ENCODE measurements around the gene FAM110C. TPM values are rescaled to one million over a fixed set of nuclear protein-coding genes. Genes with fewer than 3 reads are reported as not detected.

FAM110C gene
- total RNA-seq, 4 donors from 2014 or later: 0.39 to 0.84 (median 0.66) TPM; not detected in 1

- H3K4me3 ChIP-seq: peak overlapping the region in 2 of 4 donors; percentile 43 to 54
- no peaks in the 10 kb centered on the region for H3K36me3 ChIP-seq
- H3K4me1 ChIP-seq: peaks cover 0 to 21% (median 8%) of the 10 kb centered on the region in 4 donors
- no peaks in the 10 kb centered on the region for H3K9me3 ChIP-seq
- WGBS, 2 donors: 41 to 58% methylated on average over 14 of the region's 14 CpGs
- TF ChIP-seq CTCF (IDR thresholded peaks at IDR 0.05): no peak
- TF ChIP-seq POLR2A (IDR thresholded peaks at IDR 0.05): no peak
- peaks cover 0 to 50% of the 10 kb centered on the region in 2 donors for H3K27me3 ChIP-seq
- no peak for DNase-seq (ENCODE audit: low spot score in 2 of 2)
- peak overlapping the region in 1 of 4 donors; percentile 65 for H3K27ac ChIP-seq
Observed at GRCh38 chr2:47346-47725, 1.0 kb upstream of the FAM110C start.

- Histone ChIP-seq H3K4me3 (peak overlapping the region in 3 of 4 donors; percentile 27 to 54 (median 43)), H3K4me1 (peaks cover 0 to 21% (median 8%) of the 10 kb centered on the region in 4 donors), H3K36me3 (no peaks in the 10 kb centered on the region), H3K9me3 (no peaks in the 10 kb centered on the region), H3K27me3 (peaks cover 0 to 50% of the 10 kb centered on the region in 2 donors), H3K27ac (peak overlapping the region in 2 of 4 donors; percentile 65 to 76)
- 0 to 2% methylated on average over 3 to 52 of the region's 52 CpGs for WGBS, 2 donors
- DNase-seq (ENCODE audit: low spot score in 2 of 2): no peak
- TF ChIP-seq EP300 (IDR thresholded peaks at IDR 0.05): no peak
- no peak for TF ChIP-seq POLR2A (IDR thresholded peaks at IDR 0.05)
- no peak for TF ChIP-seq CTCF (IDR thresholded peaks at IDR 0.05)
Observed at GRCh38 chr2:46131-46470, 204 bp downstream of the FAM110C start.

- no peak for DNase-seq (ENCODE audit: low spot score in 2 of 2)
- 2 to 3% methylated on average over 23 to 66 of the region's 76 CpGs for WGBS, 2 donors
- Histone ChIP-seq H3K9me3 (no peaks in the 10 kb centered on the region), H3K4me3 (peak overlapping the region in 3 of 4 donors; percentile 27 to 54 (median 43)), H3K27me3 (peaks cover 0 to 50% of the 10 kb centered on the region in 2 donors), H3K4me1 (peaks cover 0 to 21% (median 8%) of the 10 kb centered on the region in 4 donors), H3K27ac (peak overlapping the region in 1 of 4 donors; percentile 76), H3K36me3 (no peaks in the 10 kb centered on the region)
- no peak for TF ChIP-seq CTCF (IDR thresholded peaks at IDR 0.05)
- no peak for TF ChIP-seq EP300 (IDR thresholded peaks at IDR 0.05)
- TF ChIP-seq POLR2A (IDR thresholded peaks at IDR 0.05): no peak
Observed at GRCh38 chr2:45342-46130, 769 bp downstream of the FAM110C start.

- DNase-seq (ENCODE audit: low spot score in 2 of 2): no peak
- TF ChIP-seq CTCF (IDR thresholded peaks at IDR 0.05): no peak
- no peak for TF ChIP-seq EP300 (IDR thresholded peaks at IDR 0.05)
- no peak for TF ChIP-seq POLR2A (IDR thresholded peaks at IDR 0.05)
- Histone ChIP-seq H3K36me3 (no peaks in the 10 kb centered on the region), H3K9me3 (no peaks in the 10 kb centered on the region), H3K27me3 (peaks cover 0 to 50% of the 10 kb centered on the region in 2 donors), H3K4me1 (peaks cover 0 to 21% (median 8%) of the 10 kb centered on the region in 4 donors), H3K27ac (peak overlapping the region in 1 of 4 donors; percentile 76), H3K4me3 (peak overlapping the region in 2 of 4 donors; percentile 43 to 54)
- 32 to 48% methylated on average over 6 of the region's 6 CpGs for WGBS, 2 donors
Observed at GRCh38 chr2:44748-45341, 1.5 kb downstream of the FAM110C start.

GRCh38 chr2:42788-43187, 3.5 kb downstream of the FAM110C start:
- no peak overlapping the region for H3K27ac ChIP-seq
- DNase-seq (ENCODE audit: low spot score in 2 of 2): no peak
- no peaks in the 10 kb centered on the region for H3K36me3 ChIP-seq
- TF ChIP-seq CTCF (IDR thresholded peaks at IDR 0.05): no peak
- TF ChIP-seq POLR2A (IDR thresholded peaks at IDR 0.05): no peak
- peaks cover 0 to 21% (median 8%) of the 10 kb centered on the region in 4 donors for H3K4me1 ChIP-seq
- 79 to 84% methylated on average over 5 of the region's 5 CpGs for WGBS, 2 donors
- no peak overlapping the region for H3K4me3 ChIP-seq
- peaks cover 0 to 48% of the 10 kb centered on the region in 2 donors for H3K27me3 ChIP-seq
- H3K9me3 ChIP-seq: no peaks in the 10 kb centered on the region
